ENCODE results near the gene APPL2.

- TF ChIP-seq EZH2 (IDR thresholded peaks at IDR 0.05; ENCODE audit: insufficient read depth, poor library complexity, severe bottlenecking), result no peak
- TF ChIP-seq EZH2phosphoT487 (IDR thresholded peaks at IDR 0.05; ENCODE audit: insufficient read depth, low read depth), result no peak
Measured at GRCh38 chr12:105233041-105233905, 2.7 kb downstream of the APPL2 start.
